ENCODE data around the gene ERBB2. TPM values are rescaled to one million over a fixed set of nuclear protein-coding genes. Genes with fewer than 3 reads are reported as not detected.
A peak's percentile ranks its signal among the peaks of the same experiment; 100 is the strongest.

ERBB2 gene
- total and polyA plus RNA-seq, 2 of the 13 experiments (the other 11 are each of a cell fraction or from before 2014, with no cell fraction given), result 57.7 to 64.1 TPM

GRCh38 chr17:39750131-39751015 lies 50.5 kb downstream of the ERBB2 start (continued):
- no peak for TF ChIP-seq MZF1 (CRISPR knock-in tag; IDR thresholded peaks at IDR 0.05; ENCODE audit: borderline replicate concordance)
- TF ChIP-seq NFYC (CRISPR knock-in tag; IDR thresholded peaks at IDR 0.05), result no peak; the same call in 1 of the 2 replicates
- TF ChIP-seq PAX8 (CRISPR knock-in tag; IDR thresholded peaks at IDR 0.05; ENCODE audit: borderline replicate concordance), result no peak
- TF ChIP-seq USF2 (IDR thresholded peaks at IDR 0.05; ENCODE audit: low read depth, low read length), result no peak
- no peak for TF ChIP-seq USF2 (CRISPR knock-in tag; IDR thresholded peaks at IDR 0.05; ENCODE audit: borderline replicate concordance)
- TF ChIP-seq TIGD3 (CRISPR knock-in tag; IDR thresholded peaks at IDR 0.05; ENCODE audit: borderline replicate concordance), result no peak
- peak; percentile 76; the same call in 1 of the 2 replicates for TF ChIP-seq SPEN (CRISPR knock-in tag; IDR thresholded peaks at IDR 0.05; ENCODE audit: low read depth)
- TF ChIP-seq HINFP (CRISPR knock-in tag; IDR thresholded peaks at IDR 0.05; ENCODE audit: low read depth), result peak; percentile 49; the same call in 1 of the 2 replicates
- TF ChIP-seq SIN3A (IDR thresholded peaks at IDR 0.05; ENCODE audit: borderline replicate concordance, low read depth, low read length), result no peak
- TF ChIP-seq PLRG1 (conservative IDR thresholded peaks at IDR 0.05), result no peak
- no peak for TF ChIP-seq POLR2AphosphoS5 (IDR thresholded peaks at IDR 0.05; ENCODE audit: low read depth, low read length)
- TF ChIP-seq GMEB2 (CRISPR knock-in tag; IDR thresholded peaks at IDR 0.05; ENCODE audit: low read depth), result no peak
- TF ChIP-seq MTERF4 (CRISPR knock-in tag; IDR thresholded peaks at IDR 0.05), result no peak; the same call in 1 of the 2 replicates
- TF ChIP-seq ZNF776 (CRISPR knock-in tag; IDR thresholded peaks at IDR 0.05), result no peak
- peak; percentile 45; the same call in 1 of the 2 replicates for TF ChIP-seq KDM6A (CRISPR knock-in tag; IDR thresholded peaks at IDR 0.05; ENCODE audit: low read depth)
- 0 out of 2 replicates have a peak, but pooled peaks have one; percentile 16 for TF ChIP-seq ZBTB33 (CRISPR knock-in tag; IDR thresholded peaks at IDR 0.05)
- no peak for TF ChIP-seq ZFP36 (IDR thresholded peaks at IDR 0.05; ENCODE audit: borderline replicate concordance, low read depth, low read length, partially characterized antibody)
